Activated B cell treated with CpG ODN at 0.5 μM for 24 hours (primary cell): ENCODE results near the gene KIF19. TPM values are rescaled to one million over a fixed set of nuclear protein-coding genes. Genes with fewer than 3 reads are reported as not detected.
"Not testable (repeated sequence)": the region's sequence is repeated elsewhere in the genome, so short reads cannot be mapped to it uniquely, and the experiment has no call there.

Experiments
- ATAC-seq: fragments of 200-7000 bp; cut with Tn5 transposase; one replicate; pipeline ENCODE4 v1.10.0; 2021; ENCODE audit warnings: low read depth, mild to moderate bottlenecking, moderate library complexity
- CTCF ChIA-PET: fragments of 350-600 bp; sonication (Branson Sonifier 250); formaldehyde crosslinking; loops from one replicate; lab custom pipeline; 2021; ENCODE audit warnings: antibody characterized with exemption; lab: Charles Lee
- POLR2A ChIA-PET: fragments of 350-600 bp; sonication (Branson Sonifier 250); formaldehyde crosslinking; loops from one replicate; lab custom pipeline; 2021; ENCODE audit warnings: antibody characterized with exemption; lab: Charles Lee
- DNase-seq: peaks from one replicate; pipeline ENCODE4 v3.0.0; 2022
- H3K27ac Mint-ChIP-seq: one replicate; pipeline ENCODE4 v1.8.0; 2020; ENCODE audit warnings: mixed read lengths
- H3K27me3 Mint-ChIP-seq: one replicate; pipeline ENCODE4 v1.8.0; 2021; ENCODE audit warnings: mixed read lengths
- H3K36me3 Mint-ChIP-seq: one replicate; pipeline ENCODE4 v1.8.0; 2021; ENCODE audit warnings: low read depth, mixed read lengths
- H3K4me1 Mint-ChIP-seq: one replicate; pipeline ENCODE4 v1.8.0; 2021; ENCODE audit warnings: mixed read lengths
- H3K4me3 Mint-ChIP-seq: one replicate; pipeline ENCODE4 v1.8.0; 2020; ENCODE audit warnings: mild to moderate bottlenecking, mixed read lengths
- H3K9me3 Mint-ChIP-seq: one replicate; pipeline ENCODE4 v1.8.0; 2020; ENCODE audit warnings: mixed read lengths
- intact Hi-C: fragments of 100-400 bp; cut with micrococcal nuclease; formaldehyde crosslinking; loops from one replicate; pipeline ENCODE4 v1.15.1; 2024
- total RNA-seq: library from RNA; stranded (reverse); gene quantifications from 2 replicates; pipeline ENCODE4 v1.2.3, GENCODE V29; 2022
- TF ChIP-seq, protein P1 (sequence below): fragments of 200-600 bp; IDR thresholded peaks from one replicate; pipeline ENCODE4 v1.8.0; 2022; ENCODE audit warnings: antibody characterized with exemption, mild to moderate bottlenecking

The KIF19 gene
- total RNA-seq, 1 donor from 2014 or later, result not detected

DNA sequence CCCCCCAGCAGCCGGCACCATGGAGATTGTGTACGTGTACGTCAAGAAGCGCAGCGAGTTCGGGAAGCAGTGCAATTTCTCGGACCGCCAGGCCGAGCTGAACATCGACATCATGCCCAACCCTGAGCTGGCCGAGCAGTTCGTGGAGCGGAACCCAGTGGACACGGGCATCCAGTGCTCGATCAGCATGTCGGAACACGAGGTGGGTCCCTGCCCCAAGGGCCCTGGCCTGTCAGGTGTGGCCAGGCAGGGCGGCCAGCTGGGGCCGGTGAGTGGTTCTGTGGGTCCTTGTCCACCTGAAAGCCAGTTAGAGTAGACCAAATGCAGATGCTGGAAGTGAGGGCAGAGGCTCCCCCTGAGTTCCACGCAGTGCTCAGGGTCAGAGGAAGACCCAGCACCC is 44.2 kb upstream of the KIF19 start:
- H3K27ac Mint-ChIP-seq, result no peak overlapping the region
- ATAC-seq, result no peak

GRCh38 chr17:74282274-74282586 is 43.8 kb upstream of the KIF19 start:
- H3K36me3 Mint-ChIP-seq, CTCF ChIA-PET, H3K9me3 Mint-ChIP-seq, H3K27ac Mint-ChIP-seq, intact Hi-C loops, H3K4me3 Mint-ChIP-seq, ATAC-seq, DNase-seq, H3K27me3 Mint-ChIP-seq: not testable (repeated sequence)
- peaks cover 11% of the 10 kb centered on the region for H3K4me1 Mint-ChIP-seq
- POLR2A ChIA-PET, result interaction anchor here (0.7 kb wide), 1 partner anchor 1174 kb away, joined by 3 read pairs; the partner anchor contains the start of gene TMEM94

More for the DNA sequence above, 44.2 kb upstream of the KIF19 start:
- no peaks in the 10 kb centered on the region for H3K9me3 Mint-ChIP-seq
- peaks cover 8% of the 10 kb centered on the region for H3K27me3 Mint-ChIP-seq
- no peak overlapping the region for H3K4me3 Mint-ChIP-seq
- CTCF ChIA-PET, result no interaction called here
- no peaks in the 10 kb centered on the region for H3K36me3 Mint-ChIP-seq
- DNase-seq, result no peak
- POLR2A ChIA-PET, result interaction anchor here (0.7 kb wide), 1 partner anchor 1175 kb away, joined by 3 read pairs; the partner anchor contains the start of gene TMEM94
- TF ChIP-seq, protein P1, sequence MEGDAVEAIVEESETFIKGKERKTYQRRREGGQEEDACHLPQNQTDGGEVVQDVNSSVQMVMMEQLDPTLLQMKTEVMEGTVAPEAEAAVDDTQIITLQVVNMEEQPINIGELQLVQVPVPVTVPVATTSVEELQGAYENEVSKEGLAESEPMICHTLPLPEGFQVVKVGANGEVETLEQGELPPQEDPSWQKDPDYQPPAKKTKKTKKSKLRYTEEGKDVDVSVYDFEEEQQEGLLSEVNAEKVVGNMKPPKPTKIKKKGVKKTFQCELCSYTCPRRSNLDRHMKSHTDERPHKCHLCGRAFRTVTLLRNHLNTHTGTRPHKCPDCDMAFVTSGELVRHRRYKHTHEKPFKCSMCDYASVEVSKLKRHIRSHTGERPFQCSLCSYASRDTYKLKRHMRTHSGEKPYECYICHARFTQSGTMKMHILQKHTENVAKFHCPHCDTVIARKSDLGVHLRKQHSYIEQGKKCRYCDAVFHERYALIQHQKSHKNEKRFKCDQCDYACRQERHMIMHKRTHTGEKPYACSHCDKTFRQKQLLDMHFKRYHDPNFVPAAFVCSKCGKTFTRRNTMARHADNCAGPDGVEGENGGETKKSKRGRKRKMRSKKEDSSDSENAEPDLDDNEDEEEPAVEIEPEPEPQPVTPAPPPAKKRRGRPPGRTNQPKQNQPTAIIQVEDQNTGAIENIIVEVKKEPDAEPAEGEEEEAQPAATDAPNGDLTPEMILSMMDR, result no peak
- peaks cover 11% of the 10 kb centered on the region for H3K4me1 Mint-ChIP-seq
- intact Hi-C loops, result no loop called here

DNA sequence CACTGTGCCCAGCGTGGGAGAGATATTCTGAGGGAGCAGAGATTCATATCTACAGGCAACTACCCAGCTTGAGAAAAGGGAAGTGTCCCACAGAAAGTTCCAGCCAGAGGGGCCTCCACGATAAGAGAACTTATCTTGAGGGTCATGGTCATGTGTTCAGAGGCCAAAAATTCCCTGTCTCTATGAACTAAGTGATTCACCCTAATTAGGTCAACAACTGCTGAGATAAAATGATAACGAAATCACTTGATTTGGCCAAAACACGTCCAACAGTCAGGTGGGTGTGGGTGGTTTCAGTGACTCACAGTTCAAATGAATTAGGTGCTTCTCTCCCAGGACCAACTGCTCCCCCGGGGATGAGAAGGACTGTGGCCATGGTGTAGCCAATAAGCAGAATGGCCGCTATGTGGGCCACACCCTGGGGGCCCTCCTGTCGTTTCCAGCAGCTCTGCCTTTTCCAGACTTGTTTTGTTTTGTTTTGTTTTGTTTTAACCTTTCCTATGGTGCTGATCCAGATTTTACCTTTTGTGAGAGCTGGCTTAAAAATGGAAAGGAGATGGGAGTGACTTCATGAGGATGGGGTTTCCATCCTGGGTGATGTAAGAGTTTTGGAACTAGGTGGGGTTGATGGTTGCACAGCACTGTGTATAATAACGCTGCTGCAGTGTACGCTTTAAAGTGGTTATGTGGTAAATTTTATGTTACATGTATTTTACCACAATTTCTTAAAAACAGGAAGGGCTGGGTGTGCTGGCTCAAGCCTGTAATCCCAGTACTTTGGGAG is 43.2 kb upstream of the KIF19 start:
- Mint-ChIP-seq H3K36me3 (no peaks in the 10 kb centered on the region), H3K9me3 (no peaks in the 10 kb centered on the region), H3K4me3 (no peak overlapping the region), H3K27me3 (peaks cover 8% of the 10 kb centered on the region), H3K27ac (no peak overlapping the region), H3K4me1 (peaks cover 11% of the 10 kb centered on the region)
- TF ChIP-seq, protein P1, result no peak
- POLR2A ChIA-PET, result no interaction called here
- intact Hi-C loops, result no loop called here
- ATAC-seq, result no peak
- DNase-seq, result no peak
- CTCF ChIA-PET, result no interaction called here

DNA sequence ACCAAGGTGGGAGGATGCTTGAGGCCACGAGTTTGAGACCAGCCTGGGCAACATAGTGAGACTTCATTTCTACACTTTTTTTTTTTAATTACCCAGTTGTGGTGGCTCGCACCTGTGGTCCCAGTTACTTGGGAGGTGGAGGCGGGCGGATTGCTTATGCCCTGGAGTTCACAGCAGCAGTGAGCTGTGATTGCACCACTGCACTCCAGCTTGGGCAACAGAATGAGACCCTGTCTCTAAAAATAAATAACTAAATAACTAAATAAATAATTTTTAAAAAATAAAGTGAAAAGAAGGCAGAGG is 42.7 kb upstream of the KIF19 start:
- intact Hi-C loops, result no loop called here
- Mint-ChIP-seq H3K9me3 (no peaks in the 10 kb centered on the region), H3K4me3 (no peak overlapping the region), H3K27me3 (peaks cover 8% of the 10 kb centered on the region), H3K27ac (no peak overlapping the region), H3K4me1 (peaks cover 11% of the 10 kb centered on the region), H3K36me3 (no peaks in the 10 kb centered on the region)
- no peak for ATAC-seq
- ChIA-PET CTCF (no interaction called here), POLR2A (no interaction called here)
- TF ChIP-seq, protein P1, result no peak
- DNase-seq, result no peak

GRCh38 chr17:74287031-74287602 is 38.9 kb upstream of the KIF19 start:
- DNase-seq (no peak), ATAC-seq (no peak)
- Mint-ChIP-seq H3K27me3 (peaks cover 11% of the 10 kb centered on the region), H3K27ac (no peak overlapping the region), H3K36me3 (no peaks in the 10 kb centered on the region), H3K9me3 (no peaks in the 10 kb centered on the region), H3K4me3 (no peak overlapping the region), H3K4me1 (peaks cover 5% of the 10 kb centered on the region)
- CTCF ChIA-PET, result no interaction called here
- POLR2A ChIA-PET, result no interaction called here
- intact Hi-C loops, result no loop called here
- TF ChIP-seq, protein P1, result no peak
